NT2/D1 (cell line): ENCODE data around the gene RSAD2.

Experiments
- YY1 ChIP-seq: IDR thresholded peaks from 2 replicates; pipeline ENCODE4 v1.6.1; 2011; ENCODE audit not compliant: insufficient read length, insufficient read depth
- ZNF274 ChIP-seq: IDR thresholded peaks from 2 replicates; pipeline ENCODE4 v1.6.1; 2011; ENCODE audit warnings: mild to moderate bottlenecking, low read depth, low read length

- TF ChIP-seq YY1 (no peak), ZNF274 (no peak)
These were observed 28.1 kb downstream of the RSAD2 start for GRCh38 chr2:6905668-6906067.
